Bronchus fibroblast of lung (primary cell): ENCODE results near the gene FCHSD1. TPM values are rescaled to one million over a fixed set of nuclear protein-coding genes. Genes with fewer than 3 reads are reported as not detected.

Experiments used
- total RNA-seq: library from RNA; depleted of rRNA; stranded (reverse); fragments of >200 nt; gene quantifications from 2 replicates; pipeline ENCODE4 v1.2.3, GENCODE V29; 2015

FCHSD1 gene
- 18.3 and 19.0 TPM in 2 replicates for total RNA-seq

GRCh38 chr5:141650851-141651727, at the start of gene FCHSD1:
Gene FCHSD1, minus strand, starts transcription at chr5:141651418. Its CDS starts 50 bp downstream, at chr5:141651368.

GRCh38 chr5:141681695-141682641, 30.8 kb upstream of the FCHSD1 start, which contains the start of gene ARAP3:
Gene ARAP3, minus strand, starts transcription at chr5:141682230. Its CDS starts 1,744 bp downstream, at chr5:141680486.

GRCh38 chr5:141636413-141637122, 14.7 kb downstream of the FCHSD1 start, which contains the start of the genes HDAC3 and RELL2:
Gene HDAC3, minus strand, starts transcription at chr5:141636849. Its CDS starts 59 bp downstream, at chr5:141636790.
Gene RELL2, plus strand, starts transcription at chr5:141636997. Its CDS starts 1,229 bp downstream, at chr5:141638226.

GRCh38 chr5:141618804-141619554, 32.2 kb downstream of the FCHSD1 start, which contains the start of gene DIAPH1:
Gene DIAPH1, minus strand, starts transcription at chr5:141619000. Its CDS starts 86 bp downstream, at chr5:141618914.

Other genes starting within 250 kb of the FCHSD1 start
- gene PCDHGA9, start 248.6 kb downstream of the FCHSD1 start, total RNA-seq: 1.7 and 1.9 TPM in 2 replicates
- gene PCDHGB6, start 243.4 kb downstream of the FCHSD1 start, total RNA-seq: 1.3 and 2.1 TPM in 2 replicates
- 4.9 and 5.2 TPM in 2 replicates for gene PCDHGA10, start 238.4 kb downstream of the FCHSD1 start, total RNA-seq
- 6.1 and 7.2 TPM in 2 replicates for gene PCDHGB7, start 233.7 kb downstream of the FCHSD1 start, total RNA-seq
- gene PCDHGA11, start 230.4 kb downstream of the FCHSD1 start, total RNA-seq: 10.9 and 11.6 TPM in 2 replicates
- gene PCDHGA12, start 220.9 kb downstream of the FCHSD1 start, total RNA-seq: 7.7 and 8.4 TPM in 2 replicates
- 39.3 and 42.2 TPM in 2 replicates for gene PCDHGC3, start 175.5 kb downstream of the FCHSD1 start, total RNA-seq
- gene PCDHGC4, start 166.4 kb downstream of the FCHSD1 start, total RNA-seq: 0.17 and 0.30 TPM in 2 replicates
- gene PCDHGC5, start 162.3 kb downstream of the FCHSD1 start, total RNA-seq: 0.17 and 0.30 TPM in 2 replicates
- gene DIAPH1, start 32.4 kb downstream of the FCHSD1 start, total RNA-seq: 32.7 and 36.8 TPM in 2 replicates
- 42.2 and 45.4 TPM in 2 replicates for gene HDAC3, start 14.6 kb downstream of the FCHSD1 start, total RNA-seq
- gene RELL2, start 14.4 kb downstream of the FCHSD1 start, total RNA-seq: 1.9 and 3.0 TPM in 2 replicates
- 9.9 and 11.3 TPM in 2 replicates for gene ARAP3, start 30.8 kb upstream of the FCHSD1 start, total RNA-seq
- gene PCDH1, start 227.0 kb upstream of the FCHSD1 start, total RNA-seq: 0.15 and 0.17 TPM in 2 replicates